Right renal pelvis (tissue), 4 donors: Measurements from ENCODE around the gene MINDY3. TPM values are rescaled to one million over a fixed set of nuclear protein-coding genes. Genes with fewer than 3 reads are reported as not detected.
"Not testable (repeated sequence)": the region's sequence is repeated elsewhere in the genome, so short reads cannot be mapped to it uniquely, and the experiment has no call there.

Source experiments
- DNase-seq, 4 donors: peaks; one replicate each; pipeline ENCODE4 v3.0.0-alpha.2; 2013; ENCODE audit warnings: low read depth in 4 of 4, low spot score in 3 of 4, missing footprints in 1 of 4
- polyA plus RNA-seq, 4 donors: library from polyadenylated mRNA; unstranded; fragments of 120-200 nt; gene quantifications; one replicate each; pipeline ENCODE4 v1.2.1, GENCODE V29; 2013; ENCODE audit not compliant: insufficient read length in 4 of 4

The MINDY3 gene
- polyA plus RNA-seq, 4 donors, result 43.4 to 55.9 (median 52.4) TPM

- no peak for DNase-seq
Observed at GRCh38 chr10:15857107-15857575, 3.2 kb downstream of the MINDY3 start.

GRCh38 chr10:15856328-15857015 lies 3.8 kb downstream of the MINDY3 start:
- no peak for DNase-seq

GRCh38 chr10:15853800-15854199 lies 6.5 kb downstream of the MINDY3 start:
- DNase-seq, result no peak

GRCh38 chr10:15852111-15852557 lies 8.2 kb downstream of the MINDY3 start:
- DNase-seq, result no peak

- not testable (repeated sequence) for DNase-seq
Observed at GRCh38 chr10:15850337-15850978, 9.8 kb downstream of the MINDY3 start.

- no peak for DNase-seq
Observed at GRCh38 chr10:15849316-15849715, 11.0 kb downstream of the MINDY3 start.

GRCh38 chr10:15847481-15847880 lies 12.8 kb downstream of the MINDY3 start:
- DNase-seq, result no peak

- DNase-seq, result no peak
Observed at GRCh38 chr10:15844517-15844916, 15.8 kb downstream of the MINDY3 start.

GRCh38 chr10:15843695-15844094 lies 16.6 kb downstream of the MINDY3 start:
- no peak for DNase-seq

- no peak for DNase-seq
Observed at GRCh38 chr10:15842556-15843169, 17.6 kb downstream of the MINDY3 start.

- no peak for DNase-seq
Observed at GRCh38 chr10:15841696-15842095, 18.6 kb downstream of the MINDY3 start.

GRCh38 chr10:15836807-15837206 lies 23.5 kb downstream of the MINDY3 start:
- no peak for DNase-seq

GRCh38 chr10:15829495-15829894 lies 30.8 kb downstream of the MINDY3 start:
- DNase-seq, result no peak

GRCh38 chr10:15824498-15824897 lies 35.8 kb downstream of the MINDY3 start:
- no peak for DNase-seq

- DNase-seq, result no peak
Observed at GRCh38 chr10:15822131-15822530, 38.2 kb downstream of the MINDY3 start.

- no peak for DNase-seq
Observed at GRCh38 chr10:15821046-15821683, 39.1 kb downstream of the MINDY3 start.

GRCh38 chr10:15817409-15818046 lies 42.8 kb downstream of the MINDY3 start:
- DNase-seq, result no peak

GRCh38 chr10:15815242-15815885 lies 44.9 kb downstream of the MINDY3 start:
- no peak for DNase-seq

GRCh38 chr10:15814565-15814964 lies 45.7 kb downstream of the MINDY3 start:
- no peak for DNase-seq

- DNase-seq, result no peak
Observed at GRCh38 chr10:15813415-15813814, 46.9 kb downstream of the MINDY3 start.
